ENCODE results near the gene ENOX1.
"Not testable (repeated sequence)": the region's sequence is repeated elsewhere in the genome, so short reads cannot be mapped to it uniquely, and the experiment has no call there.

The ENOX1 gene

GRCh38 chr13:43204591-43204990 lies 582.2 kb downstream of the ENOX1 start:
- no peak for DNase-seq (ENCODE audit: low spot score)

GRCh38 chr13:43203781-43204180 lies 583.0 kb downstream of the ENOX1 start:
- no peak for DNase-seq (ENCODE audit: low spot score)

GRCh38 chr13:43200736-43201135 lies 586.0 kb downstream of the ENOX1 start:
- DNase-seq (ENCODE audit: low spot score): no peak

GRCh38 chr13:43200307-43200706 lies 586.5 kb downstream of the ENOX1 start:
- DNase-seq (ENCODE audit: low spot score): no peak

- DNase-seq (ENCODE audit: low spot score): no peak
Measured at GRCh38 chr13:43196750-43197370, 589.9 kb downstream of the ENOX1 start.

- no peak for DNase-seq (ENCODE audit: low spot score)
Measured at GRCh38 chr13:43196086-43196621, 590.6 kb downstream of the ENOX1 start.

- DNase-seq (ENCODE audit: low spot score): no peak
Measured at GRCh38 chr13:43195551-43195950, 591.2 kb downstream of the ENOX1 start.

GRCh38 chr13:43195112-43195511 lies 591.7 kb downstream of the ENOX1 start:
- DNase-seq (ENCODE audit: low spot score): no peak

- no peak for DNase-seq (ENCODE audit: low spot score)
Measured at GRCh38 chr13:43193789-43194420, 592.9 kb downstream of the ENOX1 start.

GRCh38 chr13:43191546-43191945 lies 595.2 kb downstream of the ENOX1 start:
- DNase-seq (ENCODE audit: low spot score): no peak

GRCh38 chr13:43185226-43185625 lies 601.5 kb downstream of the ENOX1 start:
- DNase-seq (ENCODE audit: low spot score): no peak

GRCh38 chr13:43180837-43181236 lies 605.9 kb downstream of the ENOX1 start:
- no peak for DNase-seq (ENCODE audit: low spot score)

GRCh38 chr13:43180036-43180660 lies 606.6 kb downstream of the ENOX1 start:
- no peak for DNase-seq (ENCODE audit: low spot score)

- DNase-seq (ENCODE audit: low spot score): no peak
Measured at GRCh38 chr13:43171489-43171888, 615.3 kb downstream of the ENOX1 start.

- no peak for DNase-seq (ENCODE audit: low spot score)
Measured at GRCh38 chr13:43170506-43170905, 616.3 kb downstream of the ENOX1 start.

- not testable (repeated sequence) for DNase-seq (ENCODE audit: low spot score)
Measured at GRCh38 chr13:43168434-43168833, 618.3 kb downstream of the ENOX1 start.

GRCh38 chr13:43167731-43168130 lies 619.0 kb downstream of the ENOX1 start:
- no peak for DNase-seq (ENCODE audit: low spot score)

- no peak for DNase-seq (ENCODE audit: low spot score)
Measured at GRCh38 chr13:43166644-43167457, 619.9 kb downstream of the ENOX1 start.
